HCT116 (cell line): ENCODE measurements around the gene SYCE3. TPM values are rescaled to one million over a fixed set of nuclear protein-coding genes. Genes with fewer than 3 reads are reported as not detected.

Source experiments
- ATAC-seq: fragments of 200-7000 bp; cut with Tn5 transposase; 2 replicates; pipeline ENCODE4 v1.9.1; 2020; ENCODE audit warnings: mild to moderate bottlenecking, moderate library complexity
- BruUV-seq: library from RNA; stranded (reverse); fragments of 400-500 nt; replicated peaks from 2 replicates; lab custom pipeline; 2021; lab: Mats Ljungman, UMichigan
- CTCF ChIA-PET: fragments of 300-600 bp; sonication (Branson Sonifier 250); formaldehyde crosslinking; loops from one replicate; lab custom pipeline; 2021; ENCODE audit warnings: antibody characterized with exemption; lab: Charles Lee
- POLR2A ChIA-PET: fragments of 300-600, 350-600 bp; sonication (Branson Sonifier 250); formaldehyde crosslinking; loops from one replicate; lab custom pipeline; 2021; ENCODE audit warnings: antibody characterized with exemption; lab: Charles Lee
- RAD21 ChIA-PET, 2 experiments: fragments of 300-600 bp; sonication (Branson Sonifier 250); formaldehyde crosslinking; loops; one replicate each; lab custom pipeline; 2023; ENCODE audit warnings: low total read pairs in 2 of 2; ENCODE audit not compliant: uncharacterized antibody in 2 of 2, unreplicated experiment in 2 of 2, low non-redundant PET in 1 of 2; lab: Charles Lee
- DNase-seq: peaks from one replicate; pipeline ENCODE4 v3.0.0-alpha.2; 2010; ENCODE audit warnings: low read depth, low spot score
- H2AFZ ChIP-seq: fragments of 200-600 bp; shearing (Covaris generic), sonication (generic); 2 replicates; pipeline ENCODE4 v1.6.1; 2017; ENCODE audit warnings: low read depth, mixed run types, mixed read lengths, antibody characterized with exemption, low read length; ENCODE audit not compliant: poor library complexity, severe bottlenecking
- H3K27ac ChIP-seq: 2 replicates; pipeline ENCODE4 v1.5.1; 2012; ENCODE audit warnings: low read depth, low read length
- H3K27me3 ChIP-seq: fragments of 200-600 bp; sonication (generic); 2 replicates; pipeline ENCODE4 v1.6.1; 2016; ENCODE audit warnings: mixed run types, low read length, mixed read lengths; ENCODE audit not compliant: insufficient read depth
- H3K36me3 ChIP-seq, 2 experiments: fragments of 200-500 bp in 1 of 2; fragments of 200-600 bp in 1 of 2; sonication (Bioruptor generic) in 1 of 2; sonication (generic) in 1 of 2; 2 replicates each; pipeline versions ENCODE4 v1.5.1 to v1.6.1; 2014 to 2016; ENCODE audit warnings: low read length in 2 of 2, inconsistent platforms in 1 of 2, mixed read lengths in 1 of 2, mixed run types in 1 of 2; ENCODE audit not compliant: insufficient read depth in 2 of 2, control insufficient read depth in 1 of 2
- H3K4me1 ChIP-seq, 2 experiments: fragments of 200-600 bp in 1 of 2; sonication (generic) in 1 of 2; 2 replicates each; pipeline versions ENCODE4 v1.5.1 to v1.6.1; 2012 to 2017; ENCODE audit warnings: low read length in 2 of 2, inconsistent platforms in 1 of 2, mild to moderate bottlenecking in 1 of 2, mixed read lengths in 1 of 2, mixed run types in 1 of 2, moderate library complexity in 1 of 2; ENCODE audit not compliant: insufficient read depth in 2 of 2, control insufficient read depth in 1 of 2
- H3K4me2 ChIP-seq: fragments of 200-600 bp; sonication (generic); 2 replicates; pipeline ENCODE4 v1.6.1; 2017; ENCODE audit warnings: mixed run types, low read length, mixed read lengths
- H3K4me3 ChIP-seq, 2 experiments: fragments of 200-600 bp in 1 of 2; sonication (generic) in 1 of 2; replicated peaks in 1 of 2; 2 replicates each; pipeline ENCODE4 v1.5.1; 2011 to 2016; ENCODE audit warnings: low read length in 2 of 2, control low read depth in 1 of 2, low read depth in 1 of 2, mild to moderate bottlenecking in 1 of 2, mixed read lengths in 1 of 2, mixed run types in 1 of 2
- H3K79me2 ChIP-seq: fragments of 200-600 bp; sonication (generic); 2 replicates; pipeline ENCODE4 v1.6.1; 2017; ENCODE audit warnings: mild to moderate bottlenecking, mixed run types, low read length, moderate library complexity, mixed read lengths; ENCODE audit not compliant: insufficient read depth
- H3K9ac ChIP-seq: fragments of 200-600 bp; sonication (generic); 2 replicates; pipeline ENCODE4 v1.6.1; 2016; ENCODE audit warnings: low read length, mixed read lengths
- H3K9me2 ChIP-seq: fragments of 200-600 bp; sonication (generic), shearing (Covaris generic); 2 replicates; pipeline ENCODE4 v1.6.1; 2017; ENCODE audit warnings: mixed run types, mild to moderate bottlenecking, moderate library complexity; ENCODE audit not compliant: insufficient read depth
- H3K9me3 ChIP-seq, 2 experiments: fragments of 200-500 bp in 1 of 2; fragments of 200-600 bp in 1 of 2; sonication (Bioruptor generic) in 1 of 2; sonication (generic) in 1 of 2; 2 replicates each; pipeline ENCODE4 v1.6.1; 2014 to 2017; ENCODE audit warnings: low read length in 2 of 2, mixed read lengths in 2 of 2, inconsistent platforms in 1 of 2, low read depth in 1 of 2, mild to moderate bottlenecking in 1 of 2, mixed run types in 1 of 2, moderate library complexity in 1 of 2; ENCODE audit not compliant: control insufficient read depth in 1 of 2, insufficient read depth in 1 of 2
- H4K20me1 ChIP-seq: fragments of 200-600 bp; sonication (generic), shearing (Covaris generic); 2 replicates; pipeline ENCODE4 v1.6.1; 2017; ENCODE audit warnings: mixed run types, mild to moderate bottlenecking, moderate library complexity; ENCODE audit not compliant: insufficient read depth
- ATF3 ChIP-seq: IDR thresholded peaks from 2 replicates; pipeline ENCODE4 v1.6.1; 2012
- CTCF ChIP-seq, 3 experiments: fragments of 200-600 bp in 1 of 3; sonication (generic) in 1 of 3; IDR thresholded peaks in 2 of 3; conservative IDR thresholded peaks in 1 of 3; 2 replicates each; pipeline ENCODE4 v1.5.1; 2012 to 2017; ENCODE audit warnings: low read depth in 2 of 3, low read length in 2 of 3, antibody characterized with exemption in 1 of 3, borderline replicate concordance in 1 of 3, control low read depth in 1 of 3, mild to moderate bottlenecking in 1 of 3, mixed read lengths in 1 of 3, mixed run types in 1 of 3, moderate library complexity in 1 of 3; ENCODE audit not compliant: insufficient read depth in 1 of 3
- EGR1 ChIP-seq: IDR thresholded peaks from 2 replicates; pipeline ENCODE4 v1.6.1; 2012; ENCODE audit warnings: low read depth
- ELF1 ChIP-seq: IDR thresholded peaks from 2 replicates; pipeline ENCODE4 v1.6.1; 2012; ENCODE audit warnings: low read depth, borderline replicate concordance
- EZH2 ChIP-seq: fragments of 200-600 bp; sonication (generic); IDR thresholded peaks from 2 replicates; pipeline ENCODE4 v1.6.1; 2017; ENCODE audit warnings: antibody characterized with exemption, mixed run types
- EZH2phosphoT487 ChIP-seq: fragments of 200-600 bp; IDR thresholded peaks from 2 replicates; pipeline ENCODE4 v1.6.1; 2018; ENCODE audit warnings: antibody characterized with exemption, borderline replicate concordance
- FOSL1 ChIP-seq: IDR thresholded peaks from 2 replicates; pipeline ENCODE4 v1.6.1; 2012; ENCODE audit warnings: low read depth
- JUND ChIP-seq: IDR thresholded peaks from 2 replicates; pipeline ENCODE4 v1.6.1; 2012
- MAX ChIP-seq: IDR thresholded peaks from 2 replicates; pipeline ENCODE4 v1.6.1; 2012
- POLR2A ChIP-seq: IDR thresholded peaks from 2 replicates; pipeline ENCODE4 v1.7.0; 2011; ENCODE audit warnings: borderline replicate concordance; ENCODE audit not compliant: insufficient read depth, insufficient read length; ENCODE audit errors: extremely low read depth
- POLR2AphosphoS5 ChIP-seq: IDR thresholded peaks from 2 replicates; pipeline ENCODE4 v1.6.1; 2011; ENCODE audit warnings: mild to moderate bottlenecking, low read depth, low read length, moderate library complexity
- REST ChIP-seq: IDR thresholded peaks from 2 replicates; pipeline ENCODE4 v1.6.1; 2012; ENCODE audit warnings: low read depth
- SIN3A ChIP-seq: IDR thresholded peaks from 2 replicates; pipeline ENCODE4 v1.6.1; 2012; ENCODE audit warnings: low read depth
- SP1 ChIP-seq: IDR thresholded peaks from 2 replicates; pipeline ENCODE4 v1.6.1; 2012; ENCODE audit warnings: low read depth
- SRF ChIP-seq: IDR thresholded peaks from 2 replicates; pipeline ENCODE4 v1.6.1; 2012; ENCODE audit warnings: low read depth
- TCF7L2 ChIP-seq: IDR thresholded peaks from 2 replicates; pipeline ENCODE4 v1.7.0; 2011; ENCODE audit warnings: borderline replicate concordance, inconsistent platforms; ENCODE audit not compliant: insufficient read depth, insufficient read length; ENCODE audit errors: extremely low read depth
- YY1 ChIP-seq: IDR thresholded peaks from 2 replicates; pipeline ENCODE4 v1.6.1; 2011; ENCODE audit warnings: low read length, low read depth, moderate library complexity, mild to moderate bottlenecking; ENCODE audit not compliant: insufficient replicate concordance; ENCODE audit errors: extremely low read depth
- ZNF274 ChIP-seq: fragments of 200-500 bp; sonication (Bioruptor generic); IDR thresholded peaks from 2 replicates; pipeline ENCODE4 v1.6.1; 2014; ENCODE audit warnings: mild to moderate bottlenecking, low read depth, low read length, inconsistent platforms
- intact Hi-C: fragments of 100-400 bp; cut with micrococcal nuclease; formaldehyde crosslinking; loops from 2 replicates; pipeline ENCODE4 v1.10.0; 2022
- total RNA-seq: library from RNA; stranded (reverse); gene quantifications from one replicate; pipeline ENCODE4 v1.2.1, GENCODE V29; 2021; ENCODE audit not compliant: unreplicated experiment

Gene SYCE3
- total RNA-seq, 1 experiment from 2014 or later: not detected

GRCh38 chr22:50540381-50540780, 22.3 kb downstream of the SYCE3 start (continued):
- TF ChIP-seq EZH2 (no peak), CTCF (IDR thresholded peaks at IDR 0.05 in 2 of 3, conservative IDR thresholded peaks at IDR 0.05 in 1 of 3; ENCODE audit: borderline replicate concordance in 1 of 3, insufficient read depth in 1 of 3, low read depth in 2 of 3, low read length in 2 of 3) (no peak), SIN3A (no peak), ATF3 (no peak)

GRCh38 chr22:50537765-50538164, 25.0 kb downstream of the SYCE3 start:
- Histone ChIP-seq H3K27me3 (no peaks in the 10 kb centered on the region), H3K9me3 (no peaks in the 10 kb centered on the region), H4K20me1 (no peaks in the 10 kb centered on the region), H3K9ac (no peak overlapping the region), H3K79me2 (no peaks in the 10 kb centered on the region), H3K36me3 (no peaks in the 10 kb centered on the region), H3K27ac (no peak overlapping the region), H3K4me2 (no peak overlapping the region), H3K9me2 (no peaks in the 10 kb centered on the region), H3K4me1 (peaks cover 4 to 34% of the 10 kb centered on the region in 2 experiments; a peak in 3 of 4 replicates), H3K4me3 (no peak overlapping the region), H2AFZ (no peak overlapping the region)
- no peak for DNase-seq
- CTCF ChIA-PET: no interaction called here
- POLR2A ChIA-PET: interaction anchor here (0.7 kb wide), 1 partner anchor 579 kb away, joined by 3 read pairs; no protein-coding TSS in a partner anchor
- ATAC-seq: no peak
- RAD21 ChIA-PET: no interaction called here
- intact Hi-C loops: no loop called here
- no TSS peak for BruUV-seq
- TF ChIP-seq FOSL1 (no peak), POLR2AphosphoS5 (no peak), EGR1 (no peak), EZH2phosphoT487 (no peak), JUND (no peak), POLR2A (no peak), SRF (no peak), ZNF274 (no peak), EZH2 (no peak), REST (no peak), MAX (no peak), YY1 (no peak), TCF7L2 (no peak), CTCF (IDR thresholded peaks at IDR 0.05 in 2 of 3, conservative IDR thresholded peaks at IDR 0.05 in 1 of 3; ENCODE audit: borderline replicate concordance in 1 of 3, insufficient read depth in 1 of 3, low read depth in 2 of 3, low read length in 2 of 3) (no peak), ELF1 (no peak), SP1 (no peak)
